DND-41 (cell line): ENCODE measurements around the gene NDC80.
A peak's percentile ranks its signal among the peaks of the same experiment; 100 is the strongest.

Source experiments
- ATAC-seq: fragments of 200-7000 bp; cut with Tn5 transposase; 3 replicates; pipeline ENCODE4 v1.9.1; 2021; ENCODE audit warnings: low read depth; ENCODE audit not compliant: insufficient read depth
- DNase-seq: peaks from one replicate; pipeline ENCODE4 v3.0.0-alpha.2; 2020
- H2AFZ ChIP-seq: 2 replicates; pipeline ENCODE4 v1.6.0; 2012; ENCODE audit warnings: low read depth, low read length
- H3K27ac ChIP-seq: 2 replicates; pipeline ENCODE4 v1.5.1; 2012; ENCODE audit warnings: low read length, inconsistent platforms
- H3K27me3 ChIP-seq: fragments of 200-600 bp; sonication (generic); 2 replicates; pipeline ENCODE4 v1.6.0; 2012; ENCODE audit warnings: low read length, mild to moderate bottlenecking, inconsistent platforms; ENCODE audit not compliant: insufficient read depth, poor library complexity
- H3K36me3 ChIP-seq: 2 replicates; pipeline ENCODE4 v1.5.1; 2012; ENCODE audit warnings: low read length, inconsistent platforms; ENCODE audit not compliant: insufficient read depth
- H3K4me1 ChIP-seq: 2 replicates; pipeline ENCODE4 v1.5.1; 2012; ENCODE audit warnings: mild to moderate bottlenecking, low read length; ENCODE audit not compliant: insufficient read depth
- H3K4me2 ChIP-seq: 2 replicates; pipeline ENCODE4 v1.6.0; 2012; ENCODE audit warnings: mild to moderate bottlenecking, moderate library complexity, low read length, inconsistent platforms; ENCODE audit not compliant: insufficient read depth
- H3K4me3 ChIP-seq, 2 experiments: fragments of 200-600 bp in 1 of 2; shearing (Covaris generic) in 1 of 2; 2 replicates each; pipeline ENCODE4 v1.5.1; 2012 to 2016; ENCODE audit warnings: inconsistent platforms in 2 of 2, low read length in 2 of 2, mild to moderate bottlenecking in 2 of 2, low read depth in 1 of 2, moderate library complexity in 1 of 2
- H3K79me2 ChIP-seq: 2 replicates; pipeline ENCODE4 v1.6.0; 2012; ENCODE audit warnings: low read length, inconsistent platforms; ENCODE audit not compliant: insufficient read depth
- H3K9ac ChIP-seq: 2 replicates; pipeline ENCODE4 v1.6.0; 2012; ENCODE audit warnings: low read depth, mild to moderate bottlenecking, inconsistent platforms, low read length, moderate library complexity
- H3K9me3 ChIP-seq: 2 replicates; pipeline ENCODE4 v1.5.1; 2012; ENCODE audit warnings: low read length, moderate library complexity, mild to moderate bottlenecking, inconsistent platforms; ENCODE audit not compliant: insufficient read depth, severe bottlenecking
- H4K20me1 ChIP-seq: 2 replicates; pipeline ENCODE4 v1.6.0; 2012; ENCODE audit warnings: low read length; ENCODE audit not compliant: insufficient read depth
- CTCF ChIP-seq: IDR thresholded peaks from 2 replicates; pipeline ENCODE4 v1.5.1; 2012; ENCODE audit warnings: borderline replicate concordance, low read length, moderate library complexity, mild to moderate bottlenecking; ENCODE audit not compliant: poor library complexity, severe bottlenecking; ENCODE audit errors: extremely low read depth
- EZH2 ChIP-seq: IDR thresholded peaks from 3 replicates; pipeline ENCODE4 v1.6.1; 2012; ENCODE audit warnings: borderline replicate concordance, low read depth, mild to moderate bottlenecking, moderate library complexity, low read length, inconsistent platforms; ENCODE audit not compliant: severe bottlenecking

The NDC80 gene

GRCh38 chr18:2588666-2589344 is 17.4 kb downstream of the NDC80 start:
- DNase-seq: no peak
- peak overlapping the region; percentile 6; the same call in 1 of the 2 replicates for H3K9ac ChIP-seq
- no peaks in the 10 kb centered on the region for H4K20me1 ChIP-seq
- no peak overlapping the region for H2AFZ ChIP-seq
- H3K9me3 ChIP-seq: no peaks in the 10 kb centered on the region
- TF ChIP-seq CTCF: no peak
- no peak for TF ChIP-seq EZH2
- no peak overlapping the region for H3K4me2 ChIP-seq
- 0 out of 3 replicates have a peak, but pooled peaks have one; percentile 1 for ATAC-seq
- peaks cover 35% of the 10 kb centered on the region for H3K4me1 ChIP-seq
- no peaks in the 10 kb centered on the region for H3K27me3 ChIP-seq
- peaks cover 18% of the 10 kb centered on the region for H3K79me2 ChIP-seq
- peak overlapping the region; percentile 55 for H3K27ac ChIP-seq
- H3K4me3 ChIP-seq: no peak overlapping the region
- peaks cover 94% of the 10 kb centered on the region for H3K36me3 ChIP-seq

GRCh38 chr18:2589345-2590068 is 18.1 kb downstream of the NDC80 start:
- ATAC-seq (peak; percentile 91), DNase-seq (no peak)
- H3K4me2 ChIP-seq: no peak overlapping the region
- no peaks in the 10 kb centered on the region for H3K27me3 ChIP-seq
- peak overlapping the region; percentile 63 for H3K27ac ChIP-seq
- TF ChIP-seq EZH2 (no peak), CTCF (no peak)
- peaks cover 96% of the 10 kb centered on the region for H3K36me3 ChIP-seq
- no peaks in the 10 kb centered on the region for H3K9me3 ChIP-seq
- H3K9ac ChIP-seq: peak overlapping the region; percentile 6; the same call in 1 of the 2 replicates
- H3K4me3 ChIP-seq: no peak overlapping the region
- no peak overlapping the region for H2AFZ ChIP-seq
- H4K20me1 ChIP-seq: no peaks in the 10 kb centered on the region
- H3K4me1 ChIP-seq: peaks cover 35% of the 10 kb centered on the region
- peaks cover 18% of the 10 kb centered on the region for H3K79me2 ChIP-seq

GRCh38 chr18:2590303-2590702 is 18.9 kb downstream of the NDC80 start:
- peaks cover 16% of the 10 kb centered on the region for H3K79me2 ChIP-seq
- peak overlapping the region; percentile 63 for H3K27ac ChIP-seq
- H3K4me1 ChIP-seq: peaks cover 35% of the 10 kb centered on the region
- H3K4me2 ChIP-seq: no peak overlapping the region
- no peaks in the 10 kb centered on the region for H3K27me3 ChIP-seq
- H4K20me1 ChIP-seq: no peaks in the 10 kb centered on the region
- ATAC-seq (no peak), DNase-seq (no peak)
- H3K9ac ChIP-seq: no peak overlapping the region
- no peak overlapping the region for H2AFZ ChIP-seq
- peaks cover 95% of the 10 kb centered on the region for H3K36me3 ChIP-seq
- no peak overlapping the region for H3K4me3 ChIP-seq
- no peaks in the 10 kb centered on the region for H3K9me3 ChIP-seq
- TF ChIP-seq EZH2 (no peak), CTCF (no peak)
